Endothelial cell of umbilical vein (primary cell): Measurements from ENCODE around the gene RCOR3. TPM values are rescaled to one million over a fixed set of nuclear protein-coding genes. Genes with fewer than 3 reads are reported as not detected.

Experiments used
- BruUV-seq: library from RNA; stranded (reverse); fragments of 400-500 nt; replicated peaks from 2 replicates; lab custom pipeline; 2021; lab: Mats Ljungman, UMichigan
- CTCF ChIA-PET: fragments of 300-600, 350-600 bp; sonication (Branson Sonifier 250); formaldehyde crosslinking; loops from one replicate; lab custom pipeline; 2021; ENCODE audit warnings: antibody characterized with exemption, inconsistent platforms; lab: Charles Lee
- POLR2A ChIA-PET: fragments of 300-600, 350-600 bp; sonication (Branson Sonifier 250); formaldehyde crosslinking; loops from one replicate; lab custom pipeline; 2021; ENCODE audit warnings: antibody characterized with exemption, inconsistent platforms; lab: Charles Lee
- DNase-seq: peaks from one replicate; pipeline ENCODE4 v3.0.0-alpha.2; 2011; ENCODE audit warnings: low read depth, low spot score
- FAIRE-seq: peaks from 2 replicates; lab custom pipeline; 2011; peaks lifted over from hg19 to GRCh38; lab: Jason Lieb, UNC
- H2AFZ ChIP-seq: 2 replicates; pipeline ENCODE4 v1.6.0; 2012; ENCODE audit warnings: low read depth, low read length, control low read depth, inconsistent platforms
- H3K27ac ChIP-seq: 2 replicates; pipeline ENCODE4 v1.5.1; 2011; ENCODE audit warnings: low read depth, mild to moderate bottlenecking, control low read depth, low read length, moderate library complexity; ENCODE audit not compliant: insufficient read depth
- H3K27me3 ChIP-seq, 2 experiments: 2 replicates each; pipeline versions ENCODE4 v1.6.0 to v1.6.1; 2011; ENCODE audit warnings: low read length in 2 of 2, mixed read lengths in 1 of 2; ENCODE audit not compliant: control insufficient read depth in 2 of 2, insufficient read depth in 2 of 2
- H3K36me3 ChIP-seq, 2 experiments: 2 replicates in 1 of 2; 3 replicates in 1 of 2; pipeline ENCODE4 v1.5.1; 2011; ENCODE audit warnings: low read length in 2 of 2, mild to moderate bottlenecking in 1 of 2, moderate library complexity in 1 of 2; ENCODE audit not compliant: control insufficient read depth in 2 of 2, insufficient read depth in 2 of 2; ENCODE audit errors: extremely low read depth in 1 of 2
- H3K4me1 ChIP-seq: 3 replicates; pipeline ENCODE4 v1.5.1; 2011; ENCODE audit warnings: mild to moderate bottlenecking, low read length; ENCODE audit not compliant: control insufficient read depth, insufficient read depth; ENCODE audit errors: extremely low read depth
- H3K4me2 ChIP-seq: 2 replicates; pipeline ENCODE4 v1.6.1; 2011; ENCODE audit warnings: low read length, control low read depth, mixed read lengths; ENCODE audit not compliant: insufficient read depth
- H3K4me3 ChIP-seq, 3 experiments: fragments of 200-600 bp in 1 of 3; sonication (generic), shearing (Covaris generic) in 1 of 3; replicated peaks in 1 of 3; 2 replicates each; pipeline ENCODE4 v1.5.1; 2011 to 2016; ENCODE audit warnings: control low read depth in 3 of 3, low read length in 3 of 3, mild to moderate bottlenecking in 2 of 3, inconsistent platforms in 1 of 3, low read depth in 1 of 3, moderate library complexity in 1 of 3; ENCODE audit not compliant: insufficient read depth in 1 of 3
- H3K79me2 ChIP-seq: 2 replicates; pipeline ENCODE4 v1.6.0; 2012; ENCODE audit warnings: low read length, inconsistent platforms; ENCODE audit not compliant: control insufficient read depth, insufficient read depth
- H3K9ac ChIP-seq: replicated peaks from 2 replicates; pipeline ENCODE3; 2011; ENCODE audit warnings: low read length, control low read depth; ENCODE audit not compliant: insufficient read depth; ENCODE audit errors: extremely low read depth
- H3K9me1 ChIP-seq: replicated peaks from 3 replicates; pipeline ENCODE4 v1.6.0; 2011; ENCODE audit warnings: mild to moderate bottlenecking, low read length; ENCODE audit not compliant: control insufficient read depth, insufficient read depth; ENCODE audit errors: extremely low read depth
- H3K9me3 ChIP-seq: replicated peaks from 2 replicates; pipeline ENCODE4 v1.5.1; 2012; ENCODE audit warnings: low read length, inconsistent platforms; ENCODE audit not compliant: control insufficient read depth, insufficient read depth
- H4K20me1 ChIP-seq: replicated peaks from 2 replicates; pipeline ENCODE3; 2011; ENCODE audit warnings: mild to moderate bottlenecking, low read length; ENCODE audit not compliant: control insufficient read depth, insufficient read depth; ENCODE audit errors: extremely low read depth
- CTCF ChIP-seq, 2 donors: IDR thresholded peaks; 1 replicate in 1 of 2; 2 replicates in 1 of 2; pipeline ENCODE4 v1.5.1; 2011; ENCODE audit warnings: low read length in 2 of 2, mild to moderate bottlenecking in 2 of 2, moderate library complexity in 2 of 2, control low read depth in 1 of 2, inconsistent platforms in 1 of 2, low read depth in 1 of 2; ENCODE audit not compliant: insufficient read depth in 1 of 2; ENCODE audit errors: extremely low read depth in 1 of 2
- EZH2 ChIP-seq: IDR thresholded peaks from 2 replicates; pipeline ENCODE4 v1.6.1; 2012; ENCODE audit warnings: borderline replicate concordance, low read depth, mild to moderate bottlenecking, moderate library complexity, low read length, inconsistent platforms; ENCODE audit not compliant: severe bottlenecking
- FOS ChIP-seq: IDR thresholded peaks from 2 replicates; pipeline ENCODE4 v1.6.1; 2011; ENCODE audit warnings: mild to moderate bottlenecking, low read length, moderate library complexity, borderline replicate concordance; ENCODE audit not compliant: insufficient read depth
- GATA2 ChIP-seq: IDR thresholded peaks from 2 replicates; pipeline ENCODE4 v1.7.0; 2011; ENCODE audit warnings: low read depth, mild to moderate bottlenecking, moderate library complexity, mixed read lengths, low read length; ENCODE audit not compliant: insufficient read length, insufficient read depth
- JUN ChIP-seq: IDR thresholded peaks from 2 replicates; pipeline ENCODE4 v1.6.1; 2011; ENCODE audit warnings: borderline replicate concordance, low read depth; ENCODE audit not compliant: insufficient read length, insufficient read depth
- MAX ChIP-seq: IDR thresholded peaks from 2 replicates; pipeline ENCODE4 v1.6.1; 2011; ENCODE audit not compliant: insufficient read depth, insufficient read length
- MYC ChIP-seq: IDR thresholded peaks from one replicate; pipeline ENCODE4 v1.6.1; 2011; ENCODE audit warnings: mild to moderate bottlenecking, low read depth, low read length
- POLR2A ChIP-seq: IDR thresholded peaks from 2 replicates; pipeline ENCODE4 v1.6.1; 2012; ENCODE audit warnings: low read depth, mild to moderate bottlenecking, control low read depth, low read length
- POLR2AphosphoS5 ChIP-seq: IDR thresholded peaks from 2 replicates; pipeline ENCODE4 v1.6.1; 2012; ENCODE audit warnings: low read depth, mild to moderate bottlenecking, control low read depth, low read length, moderate library complexity; ENCODE audit not compliant: insufficient read depth
- dilution Hi-C: fragments of 300-500 bp; cut with MboI; formaldehyde crosslinking; loops from one replicate; pipeline ENCODE4 v1.15.0; 2019; ENCODE audit warnings: low sequenced_read_pairs; ENCODE audit not compliant: extremely low pct_ligation_motif_present
- intact Hi-C: fragments of 100-400 bp; cut with micrococcal nuclease; formaldehyde crosslinking; loops from one replicate; pipeline ENCODE4 v1.10.0; 2022
- polyA plus RNA-seq, 4 experiments: library from polyadenylated mRNA; depleted of rRNA in 3 of 4; stranded (reverse) in 3 of 4; unstranded in 1 of 4; fragments of >200 nt; gene quantifications; 2 replicates each; pipeline versions ENCODE4 v1.2.1 to v1.2.3, GENCODE V29; 2011 to 2012; ENCODE audit warnings: missing spikeins in 1 of 4
- total RNA-seq: library from RNA; stranded (reverse); gene quantifications from 2 replicates; pipeline ENCODE4 v1.2.3, GENCODE V29; 2021

Gene RCOR3
- total and polyA plus RNA-seq, 2 donors (not counting 3 experiments of a cell fraction or from before 2014, with no cell fraction given): 24.2 to 34.0 TPM

GRCh38 chr1:211334986-211335385 is 75.8 kb downstream of the RCOR3 start:
- FAIRE-seq: no peak

GRCh38 chr1:211335522-211336157 is 76.5 kb downstream of the RCOR3 start:
- Histone ChIP-seq H3K36me3 (no peaks in the 10 kb centered on the region), H4K20me1 (no peaks in the 10 kb centered on the region), H3K27ac (no peak overlapping the region), H3K9me1 (no peaks in the 10 kb centered on the region), H3K9ac (no peak overlapping the region), H3K4me3 (no peak overlapping the region), H3K79me2 (no peaks in the 10 kb centered on the region), H3K4me1 (peaks cover 12% of the 10 kb centered on the region), H2AFZ (no peak overlapping the region), H3K4me2 (no peak overlapping the region), H3K27me3 (no peaks in the 10 kb centered on the region), H3K9me3 (no peaks in the 10 kb centered on the region)
- TF ChIP-seq FOS: no peak
- no peak for TF ChIP-seq POLR2A
- no peak for TF ChIP-seq EZH2
- TF ChIP-seq GATA2: no peak
- TF ChIP-seq JUN: no peak
- TF ChIP-seq POLR2AphosphoS5: no peak
- TF ChIP-seq MAX: no peak
- TF ChIP-seq MYC: no peak
- no peak for TF ChIP-seq CTCF (IDR thresholded peaks at IDR 0.05; ENCODE audit: extremely low read depth in 1 of 2, insufficient read depth in 1 of 2, low read depth in 1 of 2, low read length in 2 of 2)
- CTCF ChIA-PET: interaction anchor here (1.0 to 1.4 kb wide), 4 partner anchors 10 to 141 kb away, joined by 3 to 5 read pairs (median 4); no protein-coding TSS in a partner anchor
- no peak for DNase-seq
- intact Hi-C loops (no loop called here), dilution Hi-C loops (no loop called here)
- FAIRE-seq: peak; percentile 68
- POLR2A ChIA-PET: no interaction called here
- no TSS peak for BruUV-seq

More at GRCh38 chr1:211334986-211335385, 75.8 kb downstream of the RCOR3 start:
- H3K9ac ChIP-seq: no peak overlapping the region
- DNase-seq: no peak
- dilution Hi-C loops: no loop called here
- no peaks in the 10 kb centered on the region for H3K36me3 ChIP-seq
- TF ChIP-seq GATA2 (no peak), FOS (peak; percentile 57), POLR2A (no peak), JUN (no peak)
- H3K79me2 ChIP-seq: no peaks in the 10 kb centered on the region
- ChIA-PET CTCF (interaction anchor here (1.0 to 1.4 kb wide), 2 partner anchors 9 to 11 kb away, joined by 3 to 4 read pairs; no protein-coding TSS in a partner anchor), POLR2A (no interaction called here)
- no peaks in the 10 kb centered on the region for H3K9me3 ChIP-seq
- H3K9me1 ChIP-seq: no peaks in the 10 kb centered on the region
- BruUV-seq: no TSS peak
- no peak overlapping the region for H3K27ac ChIP-seq
- H2AFZ ChIP-seq: no peak overlapping the region
- no peaks in the 10 kb centered on the region for H4K20me1 ChIP-seq
- H3K4me1 ChIP-seq: peaks cover 12% of the 10 kb centered on the region
- H3K4me2 ChIP-seq: no peak overlapping the region
- intact Hi-C loops: no loop called here
- H3K27me3 ChIP-seq: no peaks in the 10 kb centered on the region
- H3K4me3 ChIP-seq: no peak overlapping the region
